ENCODE results near the gene PRKRA. TPM values are rescaled to one million over a fixed set of nuclear protein-coding genes. Genes with fewer than 3 reads are reported as not detected.

PRKRA gene
- total and polyA plus RNA-seq, 2 donors (not counting 3 experiments of a cell fraction or from before 2014, with no cell fraction given): 31.0 to 46.6 TPM

DNA sequence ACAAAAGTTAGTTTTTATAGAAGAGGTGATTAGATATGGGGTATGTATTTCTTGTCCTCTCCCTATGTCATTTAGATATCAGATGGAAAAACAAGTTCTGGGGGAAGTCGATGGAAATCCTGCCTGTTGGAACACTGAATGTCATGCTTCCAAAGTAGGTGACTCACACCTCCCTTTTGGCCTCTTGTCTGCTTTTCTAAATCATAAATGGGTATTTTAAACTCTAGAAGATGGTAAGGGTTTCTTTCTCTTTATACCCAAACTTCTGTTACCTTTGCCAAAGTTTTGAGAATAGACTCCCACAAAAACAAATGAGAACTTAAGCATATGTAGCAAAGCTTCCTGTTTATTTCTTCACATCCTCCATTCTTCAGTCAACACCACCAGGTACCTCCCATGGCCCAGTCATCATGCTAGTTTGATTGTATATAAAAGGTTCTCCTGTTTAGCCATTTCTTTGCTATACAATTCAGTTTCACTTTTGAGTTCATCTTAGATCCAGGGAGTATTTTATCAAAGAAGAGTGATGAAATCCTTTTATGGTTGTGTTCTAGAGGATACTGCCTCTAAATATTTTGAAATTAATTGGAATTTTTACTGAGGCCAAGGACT lies 63.9 kb downstream of the PRKRA start:
- Histone ChIP-seq H3K9me1 (replicated peaks; ENCODE audit: control insufficient read depth, extremely low read depth, insufficient read depth, low read length) (no peaks in the 10 kb centered on the region), H3K4me3 (replicated peaks in 1 of 3; ENCODE audit: insufficient read depth in 1 of 3, low read depth in 1 of 3, low read length in 3 of 3) (no peak overlapping the region), H3K4me1 (ENCODE audit: control insufficient read depth, extremely low read depth, insufficient read depth, low read length) (peaks cover 9% of the 10 kb centered on the region), H3K27me3 (ENCODE audit: control insufficient read depth in 2 of 2, insufficient read depth in 2 of 2, low read length in 2 of 2) (no peaks in the 10 kb centered on the region), H2AFZ (ENCODE audit: low read depth, low read length) (peak overlapping the region; percentile 65), H3K79me2 (ENCODE audit: control insufficient read depth, insufficient read depth, low read length) (no peaks in the 10 kb centered on the region), H4K20me1 (replicated peaks; ENCODE audit: control insufficient read depth, extremely low read depth, insufficient read depth, low read length) (no peaks in the 10 kb centered on the region), H3K9ac (replicated peaks; ENCODE audit: extremely low read depth, insufficient read depth, low read length) (no peak overlapping the region), H3K27ac (ENCODE audit: insufficient read depth, low read depth, low read length) (no peak overlapping the region), H3K9me3 (replicated peaks; ENCODE audit: control insufficient read depth, insufficient read depth, low read length) (no peaks in the 10 kb centered on the region), H3K4me2 (ENCODE audit: insufficient read depth, low read length) (peak overlapping the region; percentile 46), H3K36me3 (ENCODE audit: control insufficient read depth in 2 of 2, extremely low read depth in 1 of 2, insufficient read depth in 2 of 2, low read length in 2 of 2) (no peaks in the 10 kb centered on the region)
- ChIA-PET POLR2A (no interaction called here), CTCF (no interaction called here)
- no peak for TF ChIP-seq GATA2 (IDR thresholded peaks at IDR 0.05; ENCODE audit: insufficient read depth, insufficient read length, low read depth, low read length)
- no peak for TF ChIP-seq EZH2 (IDR thresholded peaks at IDR 0.05; ENCODE audit: borderline replicate concordance, low read depth, low read length, severe bottlenecking)
- no peak for TF ChIP-seq MYC (IDR thresholded peaks at IDR 0.05; ENCODE audit: low read depth, low read length)
- TF ChIP-seq POLR2A (IDR thresholded peaks at IDR 0.05; ENCODE audit: low read depth, low read length): no peak
- TF ChIP-seq MAX (IDR thresholded peaks at IDR 0.05; ENCODE audit: insufficient read depth, insufficient read length): no peak
- peak; percentile 66 for TF ChIP-seq FOS (IDR thresholded peaks at IDR 0.05; ENCODE audit: borderline replicate concordance, insufficient read depth, low read length)
- no peak for TF ChIP-seq JUN (IDR thresholded peaks at IDR 0.05; ENCODE audit: borderline replicate concordance, insufficient read depth, insufficient read length, low read depth)
- peak; percentile 82 for DNase-seq (ENCODE audit: low read depth, low spot score)
- BruUV-seq (replicated peaks): no TSS peak
- FAIRE-seq: peak; percentile 70
- dilution Hi-C loops (cut with MboI; ENCODE audit: extremely low pct_ligation_motif_present, low sequenced_read_pairs) (no loop called here), intact Hi-C loops (cut with micrococcal nuclease) (no loop called here)

DNA sequence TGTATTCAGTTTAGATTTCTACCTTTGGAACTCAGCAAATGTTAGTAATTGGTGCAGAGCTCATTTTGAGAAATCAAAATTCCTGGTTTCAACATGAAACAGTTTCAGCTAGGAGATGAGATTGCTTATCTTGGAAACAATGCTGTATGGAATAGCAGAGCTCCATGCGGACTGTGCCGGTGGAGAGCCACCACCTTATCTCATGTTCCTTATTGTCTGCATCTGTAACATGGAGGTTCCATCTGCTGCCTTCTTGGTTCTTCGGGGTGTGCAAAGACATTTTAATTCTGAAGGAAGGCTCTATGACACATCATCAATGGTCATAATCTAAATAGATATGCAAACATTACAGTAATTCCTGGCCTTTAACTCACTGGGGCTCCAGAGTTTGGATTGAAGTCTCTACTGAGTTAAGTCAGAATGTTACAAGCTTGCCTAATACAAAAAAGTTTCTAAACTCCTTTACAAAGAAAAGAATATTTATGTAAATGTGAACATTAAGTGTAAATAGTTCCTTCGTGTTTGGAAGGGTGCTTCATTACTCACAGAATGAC lies 65.3 kb downstream of the PRKRA start:
- H3K79me2 ChIP-seq (ENCODE audit: control insufficient read depth, insufficient read depth, low read length): no peaks in the 10 kb centered on the region
- no peaks in the 10 kb centered on the region for H3K9me3 ChIP-seq (replicated peaks; ENCODE audit: control insufficient read depth, insufficient read depth, low read length)
- ChIA-PET CTCF (no interaction called here), POLR2A (no interaction called here)
- H3K4me3 ChIP-seq (replicated peaks in 1 of 3; ENCODE audit: insufficient read depth in 1 of 3, low read depth in 1 of 3, low read length in 3 of 3): no peak overlapping the region
- H3K4me1 ChIP-seq (ENCODE audit: control insufficient read depth, extremely low read depth, insufficient read depth, low read length): peaks cover 9% of the 10 kb centered on the region
- H3K27ac ChIP-seq (ENCODE audit: insufficient read depth, low read depth, low read length): no peak overlapping the region
- no peaks in the 10 kb centered on the region for H3K36me3 ChIP-seq (ENCODE audit: control insufficient read depth in 2 of 2, extremely low read depth in 1 of 2, insufficient read depth in 2 of 2, low read length in 2 of 2)
- H3K4me2 ChIP-seq (ENCODE audit: insufficient read depth, low read length): no peak overlapping the region
- FAIRE-seq (no peak), DNase-seq (ENCODE audit: low read depth, low spot score) (no peak)
- H3K9ac ChIP-seq (replicated peaks; ENCODE audit: extremely low read depth, insufficient read depth, low read length): no peak overlapping the region
- no TSS peak for BruUV-seq (replicated peaks)
- H2AFZ ChIP-seq (ENCODE audit: low read depth, low read length): no peak overlapping the region
- intact Hi-C loops (cut with micrococcal nuclease) (no loop called here), dilution Hi-C loops (cut with MboI; ENCODE audit: extremely low pct_ligation_motif_present, low sequenced_read_pairs) (no loop called here)
- TF ChIP-seq POLR2AphosphoS5 (IDR thresholded peaks at IDR 0.05; ENCODE audit: insufficient read depth, low read depth, low read length) (no peak), CTCF (IDR thresholded peaks at IDR 0.05; ENCODE audit: extremely low read depth in 1 of 2, insufficient read depth in 1 of 2, low read depth in 1 of 2, low read length in 2 of 2) (no peak), POLR2A (IDR thresholded peaks at IDR 0.05; ENCODE audit: low read depth, low read length) (no peak), FOS (IDR thresholded peaks at IDR 0.05; ENCODE audit: borderline replicate concordance, insufficient read depth, low read length) (no peak)
- no peaks in the 10 kb centered on the region for H4K20me1 ChIP-seq (replicated peaks; ENCODE audit: control insufficient read depth, extremely low read depth, insufficient read depth, low read length)
- H3K9me1 ChIP-seq (replicated peaks; ENCODE audit: control insufficient read depth, extremely low read depth, insufficient read depth, low read length): no peaks in the 10 kb centered on the region
- no peaks in the 10 kb centered on the region for H3K27me3 ChIP-seq (ENCODE audit: control insufficient read depth in 2 of 2, insufficient read depth in 2 of 2, low read length in 2 of 2)

Data from endothelial cell of umbilical vein (primary cell).